AG04450 (cell line): ENCODE data around the gene ATM. TPM values are rescaled to one million over a fixed set of nuclear protein-coding genes. Genes with fewer than 3 reads are reported as not detected.

Experiments used
- CTCF ChIA-PET: fragments of 300-600, 350-600 bp; formaldehyde crosslinking; extraction: SDS; loops from one replicate; lab custom pipeline; 2022; ENCODE audit warnings: antibody characterized with exemption, inconsistent platforms; lab: Charles Lee
- POLR2A ChIA-PET: fragments of 350-600 bp; formaldehyde crosslinking; extraction: SDS; loops from one replicate; lab custom pipeline; 2021; ENCODE audit warnings: antibody characterized with exemption, inconsistent platforms; lab: Yijun Ruan, JAX
- DNase-seq: peaks from one replicate; pipeline ENCODE4 v3.0.0-alpha.2; 2011; ENCODE audit warnings: low read depth, low spot score
- H3K27ac ChIP-seq: one replicate; pipeline ENCODE4 v1.5.1; 2012; ENCODE audit warnings: low read depth, low read length, control low read depth
- H3K27me3 ChIP-seq: one replicate; pipeline ENCODE4 v1.6.0; 2012; ENCODE audit warnings: low read length; ENCODE audit not compliant: control insufficient read depth, insufficient read depth
- H3K4me3 ChIP-seq: 2 replicates; pipeline ENCODE4 v1.5.1; 2011; ENCODE audit warnings: mild to moderate bottlenecking, low read depth, low read length, control low read depth
- H3K9me3 ChIP-seq: 2 replicates; pipeline ENCODE4 v1.5.1; 2012; ENCODE audit warnings: low read length; ENCODE audit not compliant: control insufficient read depth, insufficient read depth
- polyA plus RNA-seq: library from polyadenylated mRNA; depleted of rRNA; stranded (reverse); fragments of >200 nt; gene quantifications from 2 replicates; pipeline ENCODE4 v1.2.3, GENCODE V29; 2011
- TF ChIP-seq, protein P1 (sequence below): IDR thresholded peaks from 2 replicates; pipeline ENCODE4 v1.5.1; 2011; ENCODE audit warnings: low read depth, low read length, control low read depth, inconsistent platforms

The ATM gene
- polyA plus RNA-seq, 1 experiment: 53.2 TPM

DNA sequence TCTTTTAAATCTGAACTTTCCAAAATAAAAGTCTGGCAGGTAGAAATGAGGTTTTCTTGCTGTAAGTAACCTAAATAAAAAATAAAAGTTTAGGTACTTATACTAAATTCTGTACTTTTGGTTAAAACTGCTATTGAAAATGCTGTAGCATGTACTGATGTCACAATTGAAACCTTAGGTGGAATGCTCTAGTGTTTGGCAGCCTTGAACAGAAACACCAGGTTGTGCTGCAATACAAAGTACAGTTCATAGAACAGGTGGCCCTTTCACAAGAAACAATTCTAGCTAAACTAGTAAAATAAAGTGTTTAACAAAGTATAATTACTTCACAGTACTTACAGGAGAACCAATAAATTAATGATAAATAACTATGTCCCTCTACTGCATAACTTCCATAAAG lies 25.5 kb upstream of the ATM start:
- DNase-seq: no peak
- TF ChIP-seq, protein P1, sequence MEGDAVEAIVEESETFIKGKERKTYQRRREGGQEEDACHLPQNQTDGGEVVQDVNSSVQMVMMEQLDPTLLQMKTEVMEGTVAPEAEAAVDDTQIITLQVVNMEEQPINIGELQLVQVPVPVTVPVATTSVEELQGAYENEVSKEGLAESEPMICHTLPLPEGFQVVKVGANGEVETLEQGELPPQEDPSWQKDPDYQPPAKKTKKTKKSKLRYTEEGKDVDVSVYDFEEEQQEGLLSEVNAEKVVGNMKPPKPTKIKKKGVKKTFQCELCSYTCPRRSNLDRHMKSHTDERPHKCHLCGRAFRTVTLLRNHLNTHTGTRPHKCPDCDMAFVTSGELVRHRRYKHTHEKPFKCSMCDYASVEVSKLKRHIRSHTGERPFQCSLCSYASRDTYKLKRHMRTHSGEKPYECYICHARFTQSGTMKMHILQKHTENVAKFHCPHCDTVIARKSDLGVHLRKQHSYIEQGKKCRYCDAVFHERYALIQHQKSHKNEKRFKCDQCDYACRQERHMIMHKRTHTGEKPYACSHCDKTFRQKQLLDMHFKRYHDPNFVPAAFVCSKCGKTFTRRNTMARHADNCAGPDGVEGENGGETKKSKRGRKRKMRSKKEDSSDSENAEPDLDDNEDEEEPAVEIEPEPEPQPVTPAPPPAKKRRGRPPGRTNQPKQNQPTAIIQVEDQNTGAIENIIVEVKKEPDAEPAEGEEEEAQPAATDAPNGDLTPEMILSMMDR: no peak
- CTCF ChIA-PET: no interaction called here
- POLR2A ChIA-PET: no interaction called here
- no peaks in the 10 kb centered on the region for H3K27me3 ChIP-seq
- H3K4me3 ChIP-seq: no peak overlapping the region
- no peak overlapping the region for H3K27ac ChIP-seq
- H3K9me3 ChIP-seq: no peaks in the 10 kb centered on the region

DNA sequence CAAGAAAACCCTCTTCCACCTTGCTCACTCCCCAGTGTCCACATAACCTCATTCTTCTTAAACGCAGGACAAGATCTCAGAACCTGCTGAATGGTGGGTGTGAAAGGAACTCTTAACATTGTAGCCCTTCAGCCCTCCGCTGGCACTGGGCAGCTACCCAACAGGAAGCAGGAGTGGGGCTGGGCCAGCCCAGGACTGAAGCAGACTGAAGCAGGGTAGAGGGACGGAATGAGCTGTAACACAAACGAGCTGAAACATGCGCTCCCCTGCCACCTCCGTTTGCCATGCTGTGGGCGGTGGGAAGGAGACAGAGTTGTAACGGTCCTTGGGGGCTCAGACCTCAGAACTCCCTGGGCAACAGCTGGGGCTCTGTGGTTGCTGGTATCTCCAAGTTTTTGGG lies 24.0 kb upstream of the ATM start:
- no peaks in the 10 kb centered on the region for H3K27me3 ChIP-seq
- TF ChIP-seq, protein P1: no peak
- H3K27ac ChIP-seq: no peak overlapping the region
- no peak overlapping the region for H3K4me3 ChIP-seq
- ChIA-PET POLR2A (no interaction called here), CTCF (no interaction called here)
- no peaks in the 10 kb centered on the region for H3K9me3 ChIP-seq
- DNase-seq: no peak

DNA sequence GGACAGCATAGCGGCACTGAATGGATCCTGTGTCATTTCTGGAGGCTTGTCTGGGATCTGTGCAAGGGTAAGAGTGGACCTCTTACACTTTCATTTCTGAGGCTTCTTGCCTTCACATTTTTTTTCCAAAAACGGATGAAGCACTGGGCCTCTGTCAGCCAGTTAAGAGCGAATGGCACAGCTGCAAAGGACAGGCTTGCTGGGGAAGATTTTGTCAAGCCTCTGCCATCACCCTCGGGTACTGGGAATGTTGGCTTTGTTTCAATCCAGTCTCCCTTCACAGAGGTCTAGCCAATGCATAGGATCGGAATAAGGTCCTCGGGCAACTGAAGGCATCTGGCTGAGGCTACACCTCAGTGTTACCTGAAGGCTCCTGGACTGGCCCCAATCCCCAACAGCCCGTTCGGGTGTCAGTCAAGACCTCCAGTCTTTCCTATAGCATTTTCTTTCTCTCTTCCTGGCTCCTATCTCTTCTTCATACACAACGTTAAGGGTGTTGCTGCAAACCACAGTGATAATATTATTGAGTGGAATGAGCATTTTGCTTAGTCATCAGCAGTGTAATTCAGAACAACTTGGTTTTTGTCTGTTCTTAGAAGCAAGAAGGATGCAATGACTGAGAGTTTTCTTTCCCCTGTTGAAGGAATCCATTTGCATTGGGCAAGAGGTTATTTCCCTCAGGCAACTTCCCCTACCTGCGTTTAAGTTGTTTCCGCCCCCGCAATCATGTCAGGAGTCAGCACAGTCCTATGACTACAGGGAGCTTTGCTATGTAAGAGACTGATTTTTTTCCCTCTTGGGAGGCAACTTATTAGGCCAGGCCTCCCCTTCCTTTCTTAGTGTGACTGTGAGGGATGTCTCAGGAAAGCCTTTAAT lies 23.2 kb upstream of the ATM start:
- ChIA-PET CTCF (no interaction called here), POLR2A (no interaction called here)
- TF ChIP-seq, protein P1: no peak
- Histone ChIP-seq H3K4me3 (no peak overlapping the region), H3K27ac (peak overlapping the region; percentile 63), H3K27me3 (no peaks in the 10 kb centered on the region), H3K9me3 (peaks cover 6% of the 10 kb centered on the region)
- DNase-seq: no peak

DNA sequence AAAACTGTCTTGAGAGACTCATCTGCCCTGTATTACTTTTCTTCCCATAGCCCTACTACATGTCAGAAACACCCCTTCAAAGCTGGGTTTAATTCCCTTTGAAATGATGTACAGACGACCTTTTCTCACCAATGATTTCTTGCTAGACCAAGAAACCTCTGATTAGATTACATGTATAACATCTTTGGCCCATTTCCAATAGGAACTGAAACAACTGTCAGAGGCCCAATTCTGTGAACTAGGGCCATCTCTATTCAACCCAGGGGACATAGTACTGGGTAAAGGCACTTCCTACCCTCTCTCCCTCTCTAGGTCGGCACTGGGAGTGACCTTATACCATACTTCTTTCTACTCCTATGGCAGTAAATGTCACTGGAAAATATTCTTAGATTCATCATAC lies 19.8 kb upstream of the ATM start:
- ChIA-PET CTCF (no interaction called here), POLR2A (no interaction called here)
- TF ChIP-seq, protein P1: no peak
- Histone ChIP-seq H3K27me3 (no peaks in the 10 kb centered on the region), H3K4me3 (no peak overlapping the region), H3K9me3 (peaks cover 29% of the 10 kb centered on the region), H3K27ac (no peak overlapping the region)
- DNase-seq: no peak

DNA sequence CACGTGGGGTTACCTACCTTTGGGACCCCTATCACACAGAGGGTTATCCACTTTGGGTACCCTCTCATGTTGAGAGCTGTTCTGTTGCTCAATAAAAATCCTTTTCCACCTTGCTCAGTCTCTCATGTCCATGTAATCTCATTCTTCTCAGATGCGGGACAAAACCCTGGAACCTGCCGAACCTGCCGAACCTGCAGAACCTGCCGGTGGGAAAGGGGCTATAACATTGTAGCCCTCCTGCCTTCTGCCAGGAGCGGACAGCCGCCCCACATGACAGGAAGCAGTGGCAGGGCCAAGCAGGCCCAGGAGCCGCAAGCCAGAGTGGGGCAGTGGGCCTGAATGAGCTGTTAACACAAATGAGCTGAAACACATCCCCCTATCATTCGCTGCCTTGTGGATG lies 18.5 kb upstream of the ATM start:
- ChIA-PET CTCF (no interaction called here), POLR2A (no interaction called here)
- Histone ChIP-seq H3K27me3 (no peaks in the 10 kb centered on the region), H3K27ac (no peak overlapping the region), H3K4me3 (no peak overlapping the region), H3K9me3 (peaks cover 29% of the 10 kb centered on the region)
- TF ChIP-seq, protein P1: no peak
- DNase-seq: no peak
